GM21367 (cell line): ENCODE measurements around the gene CRB2.

Experiments
- ATAC-seq: cut with Tn5 transposase; IDR thresholded peaks from one replicate; pipeline ENCODE4 v1.9.1; 2021; ENCODE audit not compliant: unreplicated experiment

CRB2 gene

GRCh38 chr9:123355761-123356431 is at the start of gene CRB2:
TSS of gene CRB2 (plus strand) at chr9:123356197. CDS start at chr9:123356261, 64 bp downstream.
- ATAC-seq: no peak

DNA sequence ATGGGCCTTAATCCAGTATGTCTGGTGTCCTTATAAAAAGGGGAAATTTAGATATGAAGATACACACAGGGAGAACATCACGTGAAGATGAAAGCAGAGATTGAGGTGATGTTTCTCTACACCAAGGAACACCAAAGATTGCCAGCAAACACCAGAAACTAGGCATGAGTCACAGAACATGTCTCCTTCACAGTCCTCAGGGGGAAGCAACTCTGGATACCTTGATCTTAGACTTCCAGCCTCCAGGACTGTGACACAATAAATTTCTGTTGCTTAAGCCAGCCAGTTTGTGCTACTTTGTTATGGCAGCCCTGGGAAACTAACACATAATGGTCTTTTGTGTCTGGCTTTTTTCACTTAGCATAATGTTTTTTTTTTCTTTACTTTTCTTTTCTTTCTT is 46.4 kb upstream of the CRB2 start:
- ATAC-seq: no peak

GRCh38 chr9:123310551-123311249 is 45.3 kb upstream of the CRB2 start:
- no peak for ATAC-seq

GRCh38 chr9:123311250-123311752 is 44.7 kb upstream of the CRB2 start:
- no peak for ATAC-seq

DNA sequence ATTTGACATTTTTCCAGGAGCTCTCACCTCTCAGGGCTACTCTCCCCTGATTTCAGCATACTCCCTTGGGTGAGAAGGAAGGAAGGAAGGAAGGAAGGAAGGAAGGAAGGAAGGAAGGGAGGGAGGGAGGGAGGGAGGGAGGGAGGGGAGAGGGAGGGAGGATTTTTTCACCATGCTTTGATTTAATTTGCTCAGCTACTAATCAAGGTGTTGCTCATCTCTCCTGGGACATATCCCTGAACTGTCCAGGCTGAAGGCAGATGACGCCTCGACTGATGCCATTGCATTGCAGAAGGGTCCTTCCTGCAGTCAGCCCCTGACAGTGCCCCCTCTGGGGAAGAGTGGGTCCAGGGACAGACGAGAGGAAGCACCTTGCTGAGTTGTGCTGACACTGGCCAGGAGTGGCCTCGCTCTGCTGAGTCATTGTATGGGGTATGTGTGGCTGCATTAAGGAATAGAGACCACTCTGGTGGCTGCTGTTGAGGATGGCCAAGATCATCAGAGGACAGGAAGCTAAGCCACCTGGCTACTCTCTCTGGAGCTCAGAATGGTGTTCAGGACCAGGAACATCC is 43.6 kb upstream of the CRB2 start:
- no peak for ATAC-seq

- no peak for ATAC-seq
Observed at GRCh38 chr9:123314617-123315016, 41.4 kb upstream of the CRB2 start.

GRCh38 chr9:123315635-123316034 is 40.4 kb upstream of the CRB2 start:
- no peak for ATAC-seq

- no peak for ATAC-seq
Observed at GRCh38 chr9:123316053-123316718, 39.8 kb upstream of the CRB2 start.

- ATAC-seq: peak; percentile 53
Observed at GRCh38 chr9:123318202-123318601, 37.8 kb upstream of the CRB2 start.

- ATAC-seq: no peak
Observed at GRCh38 chr9:123318961-123319421, 37.0 kb upstream of the CRB2 start.

GRCh38 chr9:123319541-123320339 is 36.3 kb upstream of the CRB2 start:
- no peak for ATAC-seq

GRCh38 chr9:123320814-123321213 is 35.2 kb upstream of the CRB2 start:
- ATAC-seq: no peak

- ATAC-seq: no peak
Observed at GRCh38 chr9:123321616-123322272, 34.3 kb upstream of the CRB2 start.

DNA sequence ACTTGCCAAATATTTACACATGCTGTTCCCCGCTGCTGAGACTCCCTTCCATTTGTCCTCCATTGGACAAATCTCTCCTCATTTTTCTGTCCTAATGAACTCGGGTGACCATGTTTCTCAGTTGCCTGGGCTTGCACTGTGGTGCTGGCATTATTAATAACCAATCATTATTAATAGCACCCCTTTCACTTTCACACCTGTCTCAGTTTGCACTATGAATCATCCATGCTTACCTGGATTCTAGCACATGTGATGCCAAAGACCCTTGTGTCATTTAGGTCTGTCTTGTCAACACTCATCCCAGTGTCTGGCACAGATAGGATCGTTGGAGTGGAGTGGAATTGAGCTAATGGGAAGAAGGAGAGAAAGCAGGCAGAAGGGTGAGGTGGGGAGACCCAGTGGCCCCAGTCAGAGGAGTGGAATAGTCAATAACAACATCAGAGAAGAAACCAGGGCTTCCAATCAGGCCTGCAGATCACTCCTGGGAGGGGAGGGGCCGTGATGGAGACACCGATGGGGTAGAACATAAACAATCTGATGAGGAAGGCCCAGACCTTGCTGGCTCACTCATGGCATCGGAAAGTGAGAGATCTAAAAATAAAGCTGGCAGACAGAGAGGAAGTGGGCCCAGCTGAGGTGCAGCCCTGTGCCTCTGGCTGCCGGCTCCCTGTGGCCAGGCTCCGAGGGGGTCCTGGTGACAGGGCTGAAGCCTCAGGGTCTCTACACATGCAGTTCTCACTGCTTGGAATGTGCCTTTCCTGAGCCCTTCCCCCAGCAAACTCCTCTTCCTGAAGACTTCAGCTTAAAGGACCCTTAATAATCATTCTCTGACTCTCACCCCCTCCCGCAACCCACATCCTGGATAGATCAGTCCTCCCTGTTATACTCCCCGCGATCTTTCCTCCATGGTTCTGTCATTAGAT is 33.5 kb upstream of the CRB2 start:
- peak; percentile 54 for ATAC-seq

- no peak for ATAC-seq
Observed at GRCh38 chr9:123323196-123324013, 32.6 kb upstream of the CRB2 start.

GRCh38 chr9:123324767-123325183 is 31.2 kb upstream of the CRB2 start:
- no peak for ATAC-seq

DNA sequence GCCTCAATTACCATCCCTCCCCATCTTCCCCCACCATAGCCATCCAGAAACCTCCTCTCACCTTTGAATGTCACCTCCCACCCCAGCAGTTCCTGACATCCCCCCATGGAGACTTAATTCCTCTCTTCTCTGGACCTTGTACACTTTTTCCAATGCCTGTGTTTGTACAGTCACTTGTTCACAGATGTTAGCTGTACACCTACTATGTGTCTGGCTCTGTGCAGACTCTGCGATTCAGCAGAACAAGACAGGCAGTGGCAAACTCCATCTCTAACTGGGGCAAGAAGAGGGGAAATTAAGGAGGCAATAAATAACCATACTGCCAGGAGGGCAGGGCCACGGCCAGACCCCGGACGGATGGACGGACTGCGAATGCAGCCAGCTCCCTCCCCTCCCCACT is 29.8 kb upstream of the CRB2 start:
- ATAC-seq: no peak

DNA sequence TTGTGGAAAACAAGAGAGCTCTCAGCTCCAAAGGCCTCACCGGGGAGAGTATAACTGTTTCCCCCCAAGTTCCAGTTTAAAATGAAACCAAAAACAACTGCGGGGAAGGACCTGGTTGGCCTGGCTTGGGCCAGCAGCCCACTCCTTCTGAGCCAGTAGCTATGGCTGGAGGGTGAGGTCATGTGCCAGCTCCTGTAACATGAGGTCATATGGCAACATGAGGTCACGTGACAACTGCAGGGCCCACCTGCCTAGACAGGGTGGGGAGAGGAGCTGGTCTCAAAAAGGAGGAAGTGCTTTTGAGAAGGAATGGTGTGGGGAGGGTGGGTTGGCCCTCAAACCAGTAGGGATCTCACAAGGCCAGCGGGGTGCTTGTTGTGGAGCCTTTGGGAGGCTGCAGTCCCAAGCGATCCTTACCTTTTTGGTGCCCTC is 29.3 kb upstream of the CRB2 start:
- ATAC-seq: peak; percentile 44
